HG03095 (cell line): ENCODE measurements around the gene STOML1.

Experiments used
- ATAC-seq: cut with Tn5 transposase; IDR thresholded peaks from one replicate; pipeline ENCODE4 v1.9.1; 2021; ENCODE audit warnings: moderate library complexity; ENCODE audit not compliant: unreplicated experiment

The STOML1 gene

DNA sequence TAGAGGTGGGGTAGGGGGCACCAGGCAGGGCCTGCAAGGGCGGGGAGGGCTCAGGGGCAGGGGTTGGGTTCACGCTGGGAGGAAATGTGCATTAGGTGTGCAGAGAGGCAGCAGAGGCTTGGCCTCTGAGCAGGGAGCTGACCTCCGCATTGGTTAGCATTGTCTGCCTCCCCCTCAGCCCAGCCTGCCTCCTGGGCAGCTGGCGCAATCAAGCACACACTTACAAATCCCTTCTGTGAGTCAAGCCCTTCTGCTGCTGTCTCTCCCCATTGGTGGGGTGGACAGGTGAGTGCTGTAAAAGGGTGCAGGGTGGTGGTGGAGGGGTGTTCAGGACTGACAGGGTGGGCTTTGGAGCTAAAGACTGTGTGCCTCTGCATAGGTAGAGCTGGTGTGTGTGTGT, 56.5 kb downstream of the STOML1 start:
- ATAC-seq: no peak

DNA sequence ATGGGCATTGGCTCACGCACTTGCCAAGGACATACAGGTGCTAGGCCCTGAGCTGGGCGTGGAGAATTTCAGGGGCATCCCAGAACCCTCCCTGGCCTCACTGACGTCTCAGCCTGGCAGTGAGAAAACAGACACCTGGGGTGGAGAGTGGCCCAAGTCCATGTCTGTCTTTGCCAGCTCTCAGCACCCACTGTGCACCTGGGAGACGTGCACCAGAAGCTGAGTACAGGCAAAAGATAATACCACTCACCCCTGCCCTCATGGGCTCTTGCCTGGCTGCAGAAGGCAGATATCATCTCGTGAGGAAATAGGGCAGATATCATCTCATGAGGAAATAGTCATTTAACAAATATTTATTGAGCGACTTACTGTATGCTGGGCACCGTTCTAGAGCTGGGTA, 57.8 kb downstream of the STOML1 start:
- no peak for ATAC-seq

DNA sequence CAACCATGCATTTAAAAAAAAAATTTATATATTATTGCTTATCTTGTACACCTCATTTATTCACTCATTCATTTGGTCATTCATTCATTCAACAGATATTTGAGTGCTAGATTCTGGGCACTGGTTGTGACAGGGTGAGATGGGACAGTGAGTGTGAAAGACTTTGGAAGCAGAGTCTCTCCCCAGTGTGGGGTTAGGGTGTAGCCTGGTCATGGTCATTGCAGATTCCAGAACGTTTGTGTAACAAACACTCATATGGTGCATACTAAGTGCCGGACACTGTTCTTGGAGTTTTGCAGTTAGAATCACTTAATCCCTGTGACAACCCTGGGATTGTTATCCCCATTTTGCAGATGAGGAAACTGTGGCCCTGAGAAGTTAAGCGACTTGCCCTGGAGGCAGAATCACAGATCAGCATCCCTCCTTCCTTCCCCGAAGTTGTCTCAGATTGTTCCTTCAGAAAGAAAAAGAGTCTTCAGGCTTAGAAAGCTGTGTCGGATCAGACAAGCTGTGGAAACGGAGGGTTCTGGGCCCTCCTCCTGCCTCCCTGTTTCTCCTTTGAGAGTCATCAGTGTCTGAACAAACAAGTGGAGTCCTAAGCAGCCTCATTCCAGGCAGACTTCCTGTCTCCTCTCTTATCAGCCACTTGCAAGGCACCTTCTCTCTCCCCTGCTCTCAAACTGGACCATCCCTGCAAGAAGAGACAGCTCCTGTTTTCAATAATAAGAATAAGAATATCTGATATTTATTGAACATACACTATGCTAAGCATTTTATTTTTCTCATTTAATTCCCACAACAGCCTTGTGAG, 59.5 kb downstream of the STOML1 start:
- no peak for ATAC-seq

DNA sequence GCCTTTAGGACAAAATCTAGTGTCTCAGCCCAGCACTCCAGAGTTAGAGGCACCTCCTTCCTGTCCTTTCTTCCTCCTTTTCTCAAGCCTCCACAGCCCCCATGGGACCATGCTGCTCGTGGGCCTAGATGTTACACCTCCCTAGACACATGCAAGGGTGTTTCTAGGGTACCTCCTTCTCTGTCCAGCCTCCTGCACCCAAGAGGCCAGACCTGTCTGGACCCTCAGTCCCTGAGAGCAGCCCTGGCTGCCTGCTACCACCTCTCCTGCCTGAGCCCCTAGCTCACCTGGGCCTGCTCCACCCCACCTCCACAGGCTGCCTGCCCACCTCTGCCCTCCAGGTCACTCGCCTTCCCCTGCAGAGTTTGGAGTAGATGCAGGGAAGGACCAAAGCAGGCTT, 60.7 kb downstream of the STOML1 start:
- ATAC-seq: no peak

- ATAC-seq: no peak
Measured at GRCh38 chr15:73930790-73931281, 61.3 kb downstream of the STOML1 start.

GRCh38 chr15:73930371-73930770, 61.7 kb downstream of the STOML1 start:
- ATAC-seq: no peak

DNA sequence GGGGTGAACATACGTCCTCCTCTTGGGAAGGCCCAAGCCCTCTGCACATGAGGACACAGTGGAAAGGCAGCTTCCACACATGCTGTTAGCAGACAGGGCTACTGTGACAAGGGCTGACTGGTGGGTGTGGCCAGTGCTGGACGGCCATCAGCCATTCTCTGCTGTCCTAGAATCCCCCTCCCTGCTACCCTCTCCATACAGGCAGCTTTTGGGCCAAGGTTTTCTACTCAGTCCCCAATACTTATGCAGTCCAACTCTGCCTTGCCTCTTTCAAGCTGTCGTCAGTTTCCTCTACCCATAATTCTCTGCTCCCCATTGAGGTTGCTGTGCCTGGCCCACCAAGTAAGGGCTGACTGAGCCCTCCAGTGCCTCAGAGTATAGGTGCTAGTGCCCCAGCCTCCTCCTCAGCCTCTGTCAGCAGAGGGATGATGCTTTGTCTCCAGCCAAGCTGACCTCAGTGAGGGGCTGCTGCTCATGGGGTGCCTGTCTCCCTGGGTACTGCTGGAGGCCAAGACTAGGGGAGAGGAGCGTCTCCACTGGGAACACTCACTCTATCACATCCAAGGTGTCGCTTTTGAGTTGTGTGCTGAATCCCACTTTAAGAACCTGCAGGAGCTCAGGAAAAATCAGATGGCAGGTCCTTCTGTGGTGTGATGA, 63.0 kb downstream of the STOML1 start:
- ATAC-seq: no peak
